Endothelial cell of umbilical vein (primary cell): ENCODE results near the gene GOLGA6L10. TPM values are rescaled to one million over a fixed set of nuclear protein-coding genes. Genes with fewer than 3 reads are reported as not detected.

Experiments used
- BruUV-seq: library from RNA; stranded (reverse); fragments of 400-500 nt; replicated peaks from 2 replicates; lab custom pipeline; 2021; lab: Mats Ljungman, UMichigan
- CTCF ChIA-PET: fragments of 300-600, 350-600 bp; sonication (Branson Sonifier 250); formaldehyde crosslinking; loops from one replicate; lab custom pipeline; 2021; ENCODE audit warnings: antibody characterized with exemption, inconsistent platforms; lab: Charles Lee
- POLR2A ChIA-PET: fragments of 300-600, 350-600 bp; sonication (Branson Sonifier 250); formaldehyde crosslinking; loops from one replicate; lab custom pipeline; 2021; ENCODE audit warnings: antibody characterized with exemption, inconsistent platforms; lab: Charles Lee
- DNase-seq: peaks from one replicate; pipeline ENCODE4 v3.0.0-alpha.2; 2011; ENCODE audit warnings: low read depth, low spot score
- FAIRE-seq: peaks from 2 replicates; lab custom pipeline; 2011; peaks lifted over from hg19 to GRCh38; lab: Jason Lieb, UNC
- H2AFZ ChIP-seq: 2 replicates; pipeline ENCODE4 v1.6.0; 2012; ENCODE audit warnings: low read depth, low read length, control low read depth, inconsistent platforms
- H3K27ac ChIP-seq: 2 replicates; pipeline ENCODE4 v1.5.1; 2011; ENCODE audit warnings: low read depth, mild to moderate bottlenecking, control low read depth, low read length, moderate library complexity; ENCODE audit not compliant: insufficient read depth
- H3K27me3 ChIP-seq, 2 experiments: 2 replicates each; pipeline versions ENCODE4 v1.6.0 to v1.6.1; 2011; ENCODE audit warnings: low read length in 2 of 2, mixed read lengths in 1 of 2; ENCODE audit not compliant: control insufficient read depth in 2 of 2, insufficient read depth in 2 of 2
- H3K36me3 ChIP-seq, 2 experiments: 2 replicates in 1 of 2; 3 replicates in 1 of 2; pipeline ENCODE4 v1.5.1; 2011; ENCODE audit warnings: low read length in 2 of 2, mild to moderate bottlenecking in 1 of 2, moderate library complexity in 1 of 2; ENCODE audit not compliant: control insufficient read depth in 2 of 2, insufficient read depth in 2 of 2; ENCODE audit errors: extremely low read depth in 1 of 2
- H3K4me1 ChIP-seq: 3 replicates; pipeline ENCODE4 v1.5.1; 2011; ENCODE audit warnings: mild to moderate bottlenecking, low read length; ENCODE audit not compliant: control insufficient read depth, insufficient read depth; ENCODE audit errors: extremely low read depth
- H3K4me2 ChIP-seq: 2 replicates; pipeline ENCODE4 v1.6.1; 2011; ENCODE audit warnings: low read length, control low read depth, mixed read lengths; ENCODE audit not compliant: insufficient read depth
- H3K4me3 ChIP-seq, 3 experiments: fragments of 200-600 bp in 1 of 3; sonication (generic), shearing (Covaris generic) in 1 of 3; replicated peaks in 1 of 3; 2 replicates each; pipeline ENCODE4 v1.5.1; 2011 to 2016; ENCODE audit warnings: control low read depth in 3 of 3, low read length in 3 of 3, mild to moderate bottlenecking in 2 of 3, inconsistent platforms in 1 of 3, low read depth in 1 of 3, moderate library complexity in 1 of 3; ENCODE audit not compliant: insufficient read depth in 1 of 3
- H3K79me2 ChIP-seq: 2 replicates; pipeline ENCODE4 v1.6.0; 2012; ENCODE audit warnings: low read length, inconsistent platforms; ENCODE audit not compliant: control insufficient read depth, insufficient read depth
- H3K9ac ChIP-seq: replicated peaks from 2 replicates; pipeline ENCODE3; 2011; ENCODE audit warnings: low read length, control low read depth; ENCODE audit not compliant: insufficient read depth; ENCODE audit errors: extremely low read depth
- H3K9me1 ChIP-seq: replicated peaks from 3 replicates; pipeline ENCODE4 v1.6.0; 2011; ENCODE audit warnings: mild to moderate bottlenecking, low read length; ENCODE audit not compliant: control insufficient read depth, insufficient read depth; ENCODE audit errors: extremely low read depth
- H3K9me3 ChIP-seq: replicated peaks from 2 replicates; pipeline ENCODE4 v1.5.1; 2012; ENCODE audit warnings: low read length, inconsistent platforms; ENCODE audit not compliant: control insufficient read depth, insufficient read depth
- H4K20me1 ChIP-seq: replicated peaks from 2 replicates; pipeline ENCODE3; 2011; ENCODE audit warnings: mild to moderate bottlenecking, low read length; ENCODE audit not compliant: control insufficient read depth, insufficient read depth; ENCODE audit errors: extremely low read depth
- EZH2 ChIP-seq: IDR thresholded peaks from 2 replicates; pipeline ENCODE4 v1.6.1; 2012; ENCODE audit warnings: borderline replicate concordance, low read depth, mild to moderate bottlenecking, moderate library complexity, low read length, inconsistent platforms; ENCODE audit not compliant: severe bottlenecking
- FOS ChIP-seq: IDR thresholded peaks from 2 replicates; pipeline ENCODE4 v1.6.1; 2011; ENCODE audit warnings: mild to moderate bottlenecking, low read length, moderate library complexity, borderline replicate concordance; ENCODE audit not compliant: insufficient read depth
- GATA2 ChIP-seq: IDR thresholded peaks from 2 replicates; pipeline ENCODE4 v1.7.0; 2011; ENCODE audit warnings: low read depth, mild to moderate bottlenecking, moderate library complexity, mixed read lengths, low read length; ENCODE audit not compliant: insufficient read length, insufficient read depth
- JUN ChIP-seq: IDR thresholded peaks from 2 replicates; pipeline ENCODE4 v1.6.1; 2011; ENCODE audit warnings: borderline replicate concordance, low read depth; ENCODE audit not compliant: insufficient read length, insufficient read depth
- MAX ChIP-seq: IDR thresholded peaks from 2 replicates; pipeline ENCODE4 v1.6.1; 2011; ENCODE audit not compliant: insufficient read depth, insufficient read length
- MYC ChIP-seq: IDR thresholded peaks from one replicate; pipeline ENCODE4 v1.6.1; 2011; ENCODE audit warnings: mild to moderate bottlenecking, low read depth, low read length
- POLR2A ChIP-seq: IDR thresholded peaks from 2 replicates; pipeline ENCODE4 v1.6.1; 2012; ENCODE audit warnings: low read depth, mild to moderate bottlenecking, control low read depth, low read length
- POLR2AphosphoS5 ChIP-seq: IDR thresholded peaks from 2 replicates; pipeline ENCODE4 v1.6.1; 2012; ENCODE audit warnings: low read depth, mild to moderate bottlenecking, control low read depth, low read length, moderate library complexity; ENCODE audit not compliant: insufficient read depth
- dilution Hi-C: fragments of 300-500 bp; cut with MboI; formaldehyde crosslinking; loops from one replicate; pipeline ENCODE4 v1.15.0; 2019; ENCODE audit warnings: low sequenced_read_pairs; ENCODE audit not compliant: extremely low pct_ligation_motif_present
- intact Hi-C: fragments of 100-400 bp; cut with micrococcal nuclease; formaldehyde crosslinking; loops from one replicate; pipeline ENCODE4 v1.10.0; 2022
- polyA plus RNA-seq, 4 experiments: library from polyadenylated mRNA; depleted of rRNA in 3 of 4; stranded (reverse) in 3 of 4; unstranded in 1 of 4; fragments of >200 nt; gene quantifications; 2 replicates each; pipeline versions ENCODE4 v1.2.1 to v1.2.3, GENCODE V29; 2011 to 2012; ENCODE audit warnings: missing spikeins in 1 of 4
- total RNA-seq: library from RNA; stranded (reverse); gene quantifications from 2 replicates; pipeline ENCODE4 v1.2.3, GENCODE V29; 2021
- TF ChIP-seq, protein P1 (sequence below), 2 donors: IDR thresholded peaks; 1 replicate in 1 of 2; 2 replicates in 1 of 2; pipeline ENCODE4 v1.5.1; 2011; ENCODE audit warnings: low read length in 2 of 2, mild to moderate bottlenecking in 2 of 2, moderate library complexity in 2 of 2, control low read depth in 1 of 2, inconsistent platforms in 1 of 2, low read depth in 1 of 2; ENCODE audit not compliant: insufficient read depth in 1 of 2; ENCODE audit errors: extremely low read depth in 1 of 2

Gene GOLGA6L10
- total and polyA plus RNA-seq, 2 donors (not counting 3 experiments of a cell fraction or from before 2014, with no cell fraction given): 1.2 to 3.9 TPM

- Histone ChIP-seq H3K9me3 (no peaks in the 10 kb centered on the region), H4K20me1 (no peaks in the 10 kb centered on the region), H2AFZ (no peak overlapping the region), H3K27me3 (no peaks in the 10 kb centered on the region), H3K27ac (no peak overlapping the region), H3K4me3 (no peak overlapping the region), H3K9me1 (no peaks in the 10 kb centered on the region), H3K79me2 (no peaks in the 10 kb centered on the region), H3K4me1 (no peaks in the 10 kb centered on the region), H3K4me2 (no peak overlapping the region), H3K9ac (no peak overlapping the region), H3K36me3 (no peaks in the 10 kb centered on the region)
- intact Hi-C loops (no loop called here), dilution Hi-C loops (no loop called here)
- DNase-seq (no peak), FAIRE-seq (no peak)
- no TSS peak for BruUV-seq
- CTCF ChIA-PET: no interaction called here
- TF ChIP-seq FOS (no peak), MYC (no peak), GATA2 (no peak), MAX (no peak), EZH2 (no peak), POLR2A (no peak), JUN (no peak), POLR2AphosphoS5 (no peak)
- TF ChIP-seq, protein P1, sequence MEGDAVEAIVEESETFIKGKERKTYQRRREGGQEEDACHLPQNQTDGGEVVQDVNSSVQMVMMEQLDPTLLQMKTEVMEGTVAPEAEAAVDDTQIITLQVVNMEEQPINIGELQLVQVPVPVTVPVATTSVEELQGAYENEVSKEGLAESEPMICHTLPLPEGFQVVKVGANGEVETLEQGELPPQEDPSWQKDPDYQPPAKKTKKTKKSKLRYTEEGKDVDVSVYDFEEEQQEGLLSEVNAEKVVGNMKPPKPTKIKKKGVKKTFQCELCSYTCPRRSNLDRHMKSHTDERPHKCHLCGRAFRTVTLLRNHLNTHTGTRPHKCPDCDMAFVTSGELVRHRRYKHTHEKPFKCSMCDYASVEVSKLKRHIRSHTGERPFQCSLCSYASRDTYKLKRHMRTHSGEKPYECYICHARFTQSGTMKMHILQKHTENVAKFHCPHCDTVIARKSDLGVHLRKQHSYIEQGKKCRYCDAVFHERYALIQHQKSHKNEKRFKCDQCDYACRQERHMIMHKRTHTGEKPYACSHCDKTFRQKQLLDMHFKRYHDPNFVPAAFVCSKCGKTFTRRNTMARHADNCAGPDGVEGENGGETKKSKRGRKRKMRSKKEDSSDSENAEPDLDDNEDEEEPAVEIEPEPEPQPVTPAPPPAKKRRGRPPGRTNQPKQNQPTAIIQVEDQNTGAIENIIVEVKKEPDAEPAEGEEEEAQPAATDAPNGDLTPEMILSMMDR (IDR thresholded peaks at IDR 0.05; ENCODE audit: extremely low read depth in 1 of 2, insufficient read depth in 1 of 2, low read depth in 1 of 2, low read length in 2 of 2): no peak
- POLR2A ChIA-PET: no interaction called here
Observed at GRCh38 chr15:82306791-82307713, 42.2 kb downstream of the GOLGA6L10 start.
